ENCODE measurements around the gene TTLL11.

TTLL11 gene

GRCh38 chr9:122109035-122109813 is 16.1 kb upstream of the TTLL11 start:
- FAIRE-seq: no peak

- FAIRE-seq: no peak
Observed at GRCh38 chr9:122107291-122107805, 14.2 kb upstream of the TTLL11 start.

GRCh38 chr9:122106576-122106975 is 13.5 kb upstream of the TTLL11 start:
- no peak for FAIRE-seq

- no peak for FAIRE-seq
Observed at GRCh38 chr9:122103985-122104384, 10.9 kb upstream of the TTLL11 start.

GRCh38 chr9:122102156-122102555 is 9.0 kb upstream of the TTLL11 start:
- no peak for FAIRE-seq

GRCh38 chr9:122100756-122101155 is 7.6 kb upstream of the TTLL11 start:
- no peak for FAIRE-seq

- FAIRE-seq: no peak
Observed at GRCh38 chr9:122099271-122099869, 6.3 kb upstream of the TTLL11 start.

GRCh38 chr9:122097679-122098315 is 4.7 kb upstream of the TTLL11 start:
- no peak for FAIRE-seq

GRCh38 chr9:122096620-122097415 is 3.7 kb upstream of the TTLL11 start:
- FAIRE-seq: no peak

GRCh38 chr9:122095010-122095767 is 2.1 kb upstream of the TTLL11 start:
- FAIRE-seq: no peak

GRCh38 chr9:122091682-122092592 is 1.2 kb downstream of the TTLL11 start:
- FAIRE-seq: no peak

- no peak for FAIRE-seq
Observed at GRCh38 chr9:122090981-122091380, 2.1 kb downstream of the TTLL11 start.

GRCh38 chr9:122090287-122090883 is 2.7 kb downstream of the TTLL11 start:
- FAIRE-seq: no peak

GRCh38 chr9:122088880-122089706 is 4.0 kb downstream of the TTLL11 start:
- no peak for FAIRE-seq

- no peak for FAIRE-seq
Observed at GRCh38 chr9:122087406-122088200, 5.5 kb downstream of the TTLL11 start.

- no peak for FAIRE-seq
Observed at GRCh38 chr9:122086873-122087272, 6.2 kb downstream of the TTLL11 start.

GRCh38 chr9:122085260-122085659 is 7.8 kb downstream of the TTLL11 start:
- no peak for FAIRE-seq

- no peak for FAIRE-seq
Observed at GRCh38 chr9:122084026-122084675, 9.0 kb downstream of the TTLL11 start.
